ENCODE measurements around the gene PCP2. TPM values are rescaled to one million over a fixed set of nuclear protein-coding genes. Genes with fewer than 3 reads are reported as not detected.
"Not testable (repeated sequence)": the region's sequence is repeated elsewhere in the genome, so short reads cannot be mapped to it uniquely, and the experiment has no call there.

The PCP2 gene
- total RNA-seq, 1 donor from 2014 or later = not detected

DNA sequence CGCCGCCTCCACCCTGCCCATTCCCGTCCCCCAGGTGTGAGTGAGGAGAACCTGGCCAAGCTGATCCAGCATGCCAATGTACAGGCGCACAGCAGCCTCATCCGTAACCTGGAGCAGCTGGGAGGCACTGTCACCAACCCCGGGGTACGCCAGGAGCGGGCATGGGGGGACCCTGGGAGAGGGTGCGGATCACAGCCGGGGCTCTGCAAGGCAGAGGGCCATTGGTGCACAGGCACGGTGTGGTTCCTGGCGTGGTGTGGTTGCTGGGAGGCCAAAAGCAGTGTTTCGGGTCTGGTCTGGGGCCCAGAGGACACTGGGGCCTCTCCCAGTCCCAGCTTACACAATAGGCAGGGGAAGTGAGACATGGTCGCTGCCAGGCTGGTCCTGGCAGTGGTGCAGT is 11.6 kb upstream of the PCP2 start:
- H3K27ac Mint-ChIP-seq (ENCODE audit: unreplicated experiment) = no peak overlapping the region
- DNase-seq (ENCODE audit: low spot score) = no peak
- H3K4me1 Mint-ChIP-seq (ENCODE audit: low read depth) = no peaks in the 10 kb centered on the region
- H3K4me3 Mint-ChIP-seq (ENCODE audit: unreplicated experiment) = no peak overlapping the region
- TF ChIP-seq, protein P1, sequence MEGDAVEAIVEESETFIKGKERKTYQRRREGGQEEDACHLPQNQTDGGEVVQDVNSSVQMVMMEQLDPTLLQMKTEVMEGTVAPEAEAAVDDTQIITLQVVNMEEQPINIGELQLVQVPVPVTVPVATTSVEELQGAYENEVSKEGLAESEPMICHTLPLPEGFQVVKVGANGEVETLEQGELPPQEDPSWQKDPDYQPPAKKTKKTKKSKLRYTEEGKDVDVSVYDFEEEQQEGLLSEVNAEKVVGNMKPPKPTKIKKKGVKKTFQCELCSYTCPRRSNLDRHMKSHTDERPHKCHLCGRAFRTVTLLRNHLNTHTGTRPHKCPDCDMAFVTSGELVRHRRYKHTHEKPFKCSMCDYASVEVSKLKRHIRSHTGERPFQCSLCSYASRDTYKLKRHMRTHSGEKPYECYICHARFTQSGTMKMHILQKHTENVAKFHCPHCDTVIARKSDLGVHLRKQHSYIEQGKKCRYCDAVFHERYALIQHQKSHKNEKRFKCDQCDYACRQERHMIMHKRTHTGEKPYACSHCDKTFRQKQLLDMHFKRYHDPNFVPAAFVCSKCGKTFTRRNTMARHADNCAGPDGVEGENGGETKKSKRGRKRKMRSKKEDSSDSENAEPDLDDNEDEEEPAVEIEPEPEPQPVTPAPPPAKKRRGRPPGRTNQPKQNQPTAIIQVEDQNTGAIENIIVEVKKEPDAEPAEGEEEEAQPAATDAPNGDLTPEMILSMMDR (IDR thresholded peaks at IDR 0.05) = no peak
- peaks cover 6% of the 10 kb centered on the region for H3K27me3 Mint-ChIP-seq (ENCODE audit: low read depth)
- no peaks in the 10 kb centered on the region for H3K9me3 Mint-ChIP-seq (ENCODE audit: low read depth)
- H3K36me3 Mint-ChIP-seq (ENCODE audit: low read depth) = no peaks in the 10 kb centered on the region

DNA sequence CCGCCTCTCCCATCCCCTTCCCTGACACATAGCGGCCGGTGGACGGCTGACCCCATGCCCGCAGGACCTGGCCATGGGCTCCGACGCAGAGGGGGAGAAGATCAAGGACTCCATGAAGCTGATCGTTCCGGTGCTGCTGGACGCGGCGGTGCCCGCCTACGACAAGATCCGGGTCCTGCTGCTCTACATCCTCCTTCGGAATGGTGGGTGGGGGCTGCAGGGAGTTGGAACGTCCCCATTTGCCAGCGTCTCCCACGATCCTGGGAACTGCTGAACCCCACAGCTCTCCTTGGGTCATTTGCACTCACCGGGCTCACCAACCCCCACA is 11.0 kb upstream of the PCP2 start:
- no peaks in the 10 kb centered on the region for H3K4me1 Mint-ChIP-seq (ENCODE audit: low read depth)
- H3K9me3 Mint-ChIP-seq (ENCODE audit: low read depth) = no peaks in the 10 kb centered on the region

DNA sequence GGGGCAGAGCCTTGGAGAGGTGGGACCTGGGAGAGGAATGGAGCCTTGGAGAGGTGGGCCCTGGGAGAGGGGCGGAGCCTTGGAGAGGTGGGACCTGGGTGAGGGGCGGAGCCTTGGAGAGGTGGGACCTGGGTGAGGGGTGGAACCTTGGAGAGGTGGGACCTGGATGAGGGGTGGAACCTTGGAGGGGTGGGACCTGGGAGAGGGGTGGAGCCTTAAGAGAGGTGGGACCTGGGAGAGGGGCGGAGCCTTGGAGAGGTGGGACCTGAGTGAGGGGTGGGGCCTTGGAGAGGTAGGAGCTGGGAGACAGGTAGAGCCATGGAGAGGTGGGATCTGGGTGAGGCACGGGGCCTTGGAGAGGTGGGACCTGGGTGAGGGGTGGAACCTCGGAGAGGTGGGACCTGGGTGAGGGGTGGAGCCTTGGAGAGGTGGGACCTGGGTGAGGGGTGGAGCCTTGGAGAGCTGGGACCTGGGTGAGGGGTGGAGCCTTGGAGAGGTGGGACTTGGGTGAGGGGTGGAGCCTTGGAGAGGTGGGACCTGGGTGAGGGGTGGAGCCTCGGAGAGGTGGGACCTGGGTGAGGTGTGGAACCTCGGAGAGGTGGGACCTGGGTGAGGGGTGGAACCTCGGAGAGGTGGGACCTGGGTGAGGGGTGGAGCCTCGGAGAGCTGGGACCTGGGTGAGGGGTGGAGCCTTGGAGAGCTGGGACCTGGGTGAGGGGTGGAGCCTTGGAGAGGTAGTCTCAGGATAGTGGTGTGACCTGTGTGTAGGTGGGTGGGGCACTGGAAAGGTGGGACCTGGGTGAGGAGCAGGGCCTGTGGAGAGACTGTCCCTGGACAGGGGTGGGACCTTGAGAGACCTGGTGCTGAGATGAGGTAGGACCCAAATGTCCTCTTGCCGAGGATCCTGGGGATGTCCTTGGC is 10.4 kb upstream of the PCP2 start:
- not testable (repeated sequence) for H3K27me3 Mint-ChIP-seq (ENCODE audit: low read depth); H3K27ac Mint-ChIP-seq (ENCODE audit: unreplicated experiment); H3K36me3 Mint-ChIP-seq (ENCODE audit: low read depth); H3K9me3 Mint-ChIP-seq (ENCODE audit: low read depth); DNase-seq (ENCODE audit: low spot score); H3K4me1 Mint-ChIP-seq (ENCODE audit: low read depth); H3K4me3 Mint-ChIP-seq (ENCODE audit: unreplicated experiment)

More for the DNA sequence above, 11.0 kb upstream of the PCP2 start:
- Mint-ChIP-seq H3K27ac (ENCODE audit: unreplicated experiment) (no peak overlapping the region), H3K4me3 (ENCODE audit: unreplicated experiment) (no peak overlapping the region), H3K27me3 (ENCODE audit: low read depth) (peaks cover 6% of the 10 kb centered on the region), H3K36me3 (ENCODE audit: low read depth) (no peaks in the 10 kb centered on the region)
- TF ChIP-seq, protein P1 (IDR thresholded peaks at IDR 0.05) = no peak
- no peak for DNase-seq (ENCODE audit: low spot score)

DNA sequence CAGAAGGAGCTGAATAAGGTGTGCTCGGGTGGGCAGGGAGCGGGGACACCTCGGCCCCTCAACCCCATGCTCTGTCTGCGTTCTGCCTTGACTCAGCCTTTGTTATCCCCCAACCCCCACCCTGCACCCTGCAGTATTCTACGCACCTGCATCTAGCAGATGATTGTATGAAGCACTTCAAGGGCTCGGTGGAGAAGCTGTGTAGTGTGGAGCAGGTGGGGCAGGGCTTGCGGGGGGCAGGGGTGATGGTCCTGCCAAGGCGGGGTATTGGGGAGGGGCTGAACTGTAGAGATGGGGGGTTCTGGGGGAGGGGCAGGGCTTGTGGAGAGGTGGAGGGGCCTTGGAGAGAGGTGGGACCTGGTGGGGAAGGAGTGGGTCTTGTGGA is 9.5 kb upstream of the PCP2 start:
- Mint-ChIP-seq H3K4me1 (ENCODE audit: low read depth) (no peaks in the 10 kb centered on the region), H3K27ac (ENCODE audit: unreplicated experiment) (no peak overlapping the region), H3K4me3 (ENCODE audit: unreplicated experiment) (no peak overlapping the region), H3K27me3 (ENCODE audit: low read depth) (peaks cover 7% of the 10 kb centered on the region), H3K9me3 (ENCODE audit: low read depth) (no peaks in the 10 kb centered on the region), H3K36me3 (ENCODE audit: low read depth) (no peaks in the 10 kb centered on the region)
- TF ChIP-seq, protein P1 (IDR thresholded peaks at IDR 0.05) = no peak
- DNase-seq (ENCODE audit: low spot score) = no peak

DNA sequence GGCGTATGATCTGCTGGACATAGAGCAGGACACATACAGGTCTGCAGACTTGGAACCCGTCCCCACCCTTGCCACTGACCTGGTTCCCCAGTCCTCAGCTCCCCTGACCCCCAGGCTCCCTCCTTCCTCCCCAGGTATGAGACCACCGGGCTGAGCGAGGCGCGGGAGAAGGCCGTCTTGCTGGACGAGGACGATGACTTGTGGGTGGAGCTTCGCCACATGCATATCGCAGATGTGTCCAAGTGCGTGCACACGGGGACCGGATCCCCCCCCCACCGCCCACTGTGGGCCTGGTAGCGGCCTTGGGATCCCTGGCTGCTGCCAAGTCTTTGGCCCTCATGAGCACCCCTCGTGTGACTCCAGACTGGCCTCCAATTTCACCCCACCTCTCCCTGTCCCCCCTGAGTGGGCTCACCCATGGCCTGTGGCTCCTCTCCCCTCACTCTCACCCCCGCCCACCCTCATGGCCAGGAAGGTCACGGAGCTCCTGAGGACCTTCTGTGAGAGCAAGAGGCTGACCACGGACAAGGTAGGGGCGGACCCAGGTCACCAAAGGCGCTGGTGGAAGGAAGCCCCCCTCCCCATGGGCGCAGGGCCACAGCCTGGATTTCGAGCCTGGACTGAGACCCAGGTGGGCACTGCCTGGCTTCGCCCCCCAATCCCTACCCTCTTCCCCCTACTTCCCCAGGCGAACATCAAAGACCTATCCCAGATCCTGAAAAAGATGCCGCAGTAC is 8.9 kb upstream of the PCP2 start:
- H3K27ac Mint-ChIP-seq (ENCODE audit: unreplicated experiment) = no peak overlapping the region
- H3K36me3 Mint-ChIP-seq (ENCODE audit: low read depth) = no peaks in the 10 kb centered on the region
- H3K27me3 Mint-ChIP-seq (ENCODE audit: low read depth) = peaks cover 11% of the 10 kb centered on the region
- no peak overlapping the region for H3K4me3 Mint-ChIP-seq (ENCODE audit: unreplicated experiment)
- DNase-seq (ENCODE audit: low spot score) = no peak
- H3K4me1 Mint-ChIP-seq (ENCODE audit: low read depth) = no peaks in the 10 kb centered on the region
- H3K9me3 Mint-ChIP-seq (ENCODE audit: low read depth) = no peaks in the 10 kb centered on the region
- TF ChIP-seq, protein P1 (IDR thresholded peaks at IDR 0.05) = no peak
